HG03469 (cell line): ENCODE data around the gene GSG1L.
"Not testable (repeated sequence)": the region's sequence is repeated elsewhere in the genome, so short reads cannot be mapped to it uniquely, and the experiment has no call there.

Experiments
- ATAC-seq: cut with Tn5 transposase; IDR thresholded peaks from one replicate; pipeline ENCODE4 v1.9.1; 2021; ENCODE audit warnings: mild to moderate bottlenecking, moderate library complexity, moderate number of reproducible peaks; ENCODE audit not compliant: unreplicated experiment

GSG1L gene

DNA sequence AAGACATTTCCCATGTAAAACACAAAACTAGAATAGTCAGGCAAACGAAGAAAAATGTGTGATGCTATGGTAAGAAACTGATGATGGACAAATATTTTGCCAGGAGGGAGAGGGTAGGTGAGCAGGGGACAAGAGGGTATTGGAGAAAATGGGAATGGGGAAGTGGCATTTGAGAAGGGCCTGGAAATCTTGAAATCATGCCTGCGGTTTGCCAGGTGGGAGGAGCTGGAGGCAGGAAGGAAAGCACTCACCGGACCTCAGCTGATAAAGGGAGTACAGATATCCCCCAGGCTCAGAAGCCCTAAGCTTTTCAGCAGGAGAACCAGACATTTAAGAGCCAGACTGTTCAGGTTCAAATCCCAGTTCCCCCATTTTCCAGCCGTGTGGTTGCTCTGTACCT lies 103.6 kb downstream of the GSG1L start:
- no peak for ATAC-seq

DNA sequence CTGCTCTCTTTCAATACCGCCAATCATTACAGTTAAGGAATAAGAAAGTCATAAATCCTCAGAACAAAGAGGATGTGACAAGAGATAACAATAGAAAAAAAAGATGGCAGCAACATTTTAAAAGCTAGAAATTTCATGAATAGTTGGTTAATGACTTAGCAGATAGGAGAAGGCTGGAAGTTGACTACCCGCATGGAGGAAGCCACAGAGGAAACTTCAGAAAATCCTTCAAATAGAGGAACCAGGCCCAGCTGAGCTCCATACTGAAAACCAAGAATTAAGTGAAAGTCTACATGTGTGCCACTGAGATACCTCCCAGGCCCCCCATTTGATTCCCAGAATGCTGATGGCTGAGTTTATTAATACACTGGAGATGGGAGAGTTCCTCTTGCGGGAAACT lies 109.3 kb downstream of the GSG1L start:
- ATAC-seq, result no peak

DNA sequence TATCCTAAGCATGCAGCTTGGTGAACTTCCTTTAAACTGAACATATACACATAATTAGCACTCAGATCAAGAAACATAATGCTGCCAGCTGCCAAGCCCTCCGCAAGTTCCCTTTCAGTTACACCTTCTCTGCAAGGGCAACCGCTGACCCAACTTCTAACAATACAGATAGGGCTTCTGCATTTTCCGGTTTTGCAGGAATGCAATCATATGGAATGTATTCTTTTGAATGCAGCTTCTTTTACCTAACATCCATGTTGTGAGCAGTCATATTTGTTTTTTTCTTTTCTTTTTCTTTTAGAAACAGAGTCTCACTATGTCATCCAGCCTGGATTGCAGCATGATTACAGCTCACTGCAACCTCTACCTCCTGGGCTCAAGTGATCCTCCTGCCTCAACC lies 110.7 kb downstream of the GSG1L start:
- no peak for ATAC-seq

DNA sequence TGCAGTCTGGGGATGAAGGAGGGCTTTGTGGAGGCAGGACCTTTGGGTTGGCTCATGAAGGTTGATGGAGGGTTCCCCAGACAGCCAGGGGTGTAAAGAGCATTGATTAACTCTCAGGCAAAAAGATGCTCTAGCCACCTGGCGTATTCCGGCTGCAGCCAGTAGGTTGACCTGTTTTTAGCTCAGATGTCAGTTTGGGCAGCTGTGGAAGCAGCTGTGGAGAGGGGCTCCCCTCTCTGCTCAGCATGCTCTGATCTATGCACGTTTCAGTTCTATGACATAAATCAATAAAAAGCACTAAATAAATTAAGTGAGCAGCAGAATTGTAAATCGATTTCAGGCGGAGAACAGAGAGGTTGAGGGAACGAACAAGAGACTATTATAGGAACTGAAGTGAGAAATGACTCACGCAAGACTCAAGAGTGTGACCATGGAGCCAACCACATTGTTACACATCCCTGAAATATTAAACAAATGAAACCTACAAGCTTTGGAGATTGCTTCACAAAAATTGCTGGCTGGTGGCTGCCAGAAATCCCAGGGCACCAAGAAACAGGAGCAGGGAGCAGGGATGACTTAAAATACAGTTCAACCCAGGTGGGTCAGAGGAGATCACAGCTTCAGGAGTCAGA lies 111.9 kb downstream of the GSG1L start:
- no peak for ATAC-seq

DNA sequence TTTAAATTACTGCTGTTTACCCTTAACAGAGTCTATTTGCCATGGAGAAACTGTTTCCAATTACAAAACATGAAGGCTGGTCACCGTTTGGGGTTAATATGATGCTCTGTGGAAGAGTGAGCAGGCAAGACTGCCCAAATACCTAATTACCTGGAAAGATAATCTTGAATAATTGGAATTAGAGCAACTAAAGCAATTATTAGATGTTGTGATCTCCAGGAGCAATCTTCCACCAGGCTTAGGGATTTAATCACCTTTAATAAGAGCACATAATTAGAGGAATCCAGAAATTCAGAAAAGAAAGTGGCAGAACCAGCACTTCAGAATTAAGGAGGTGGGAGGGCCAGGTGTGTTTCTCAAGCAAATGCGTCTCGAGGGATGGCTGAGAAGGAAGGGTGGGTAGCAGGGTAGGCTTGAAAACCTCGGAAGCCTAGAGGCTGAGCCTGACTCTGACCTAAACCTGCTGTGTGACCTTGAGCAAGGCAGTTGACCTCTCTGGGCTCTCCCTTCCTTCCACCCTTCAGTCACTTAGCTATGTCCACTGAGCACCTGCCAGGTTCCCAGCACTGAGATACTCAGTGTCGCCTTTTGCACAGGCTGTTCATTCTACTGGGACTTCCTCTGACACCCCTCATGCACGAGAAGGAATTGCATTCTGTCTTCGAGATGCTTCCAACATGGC lies 113.2 kb downstream of the GSG1L start:
- ATAC-seq, result no peak

DNA sequence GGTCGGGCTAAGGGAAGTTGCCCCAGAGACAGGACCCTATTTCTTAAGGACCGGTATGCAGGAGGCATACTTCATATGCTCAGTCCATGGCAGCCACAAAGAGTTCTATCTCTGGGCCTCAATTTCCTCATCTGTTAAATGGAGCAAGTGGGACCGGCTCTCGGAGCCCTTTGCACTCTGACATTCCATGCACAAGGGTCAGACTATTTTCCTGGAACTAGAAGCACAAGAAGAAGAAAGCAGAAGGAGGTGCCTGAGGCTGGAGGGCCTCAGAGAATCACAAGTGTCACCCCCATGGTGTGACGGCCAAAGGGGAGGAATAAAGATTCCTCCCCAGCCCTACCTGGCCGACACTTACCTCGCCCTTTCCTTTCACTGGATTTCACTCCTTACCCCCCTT lies 115.8 kb downstream of the GSG1L start:
- no peak for ATAC-seq

DNA sequence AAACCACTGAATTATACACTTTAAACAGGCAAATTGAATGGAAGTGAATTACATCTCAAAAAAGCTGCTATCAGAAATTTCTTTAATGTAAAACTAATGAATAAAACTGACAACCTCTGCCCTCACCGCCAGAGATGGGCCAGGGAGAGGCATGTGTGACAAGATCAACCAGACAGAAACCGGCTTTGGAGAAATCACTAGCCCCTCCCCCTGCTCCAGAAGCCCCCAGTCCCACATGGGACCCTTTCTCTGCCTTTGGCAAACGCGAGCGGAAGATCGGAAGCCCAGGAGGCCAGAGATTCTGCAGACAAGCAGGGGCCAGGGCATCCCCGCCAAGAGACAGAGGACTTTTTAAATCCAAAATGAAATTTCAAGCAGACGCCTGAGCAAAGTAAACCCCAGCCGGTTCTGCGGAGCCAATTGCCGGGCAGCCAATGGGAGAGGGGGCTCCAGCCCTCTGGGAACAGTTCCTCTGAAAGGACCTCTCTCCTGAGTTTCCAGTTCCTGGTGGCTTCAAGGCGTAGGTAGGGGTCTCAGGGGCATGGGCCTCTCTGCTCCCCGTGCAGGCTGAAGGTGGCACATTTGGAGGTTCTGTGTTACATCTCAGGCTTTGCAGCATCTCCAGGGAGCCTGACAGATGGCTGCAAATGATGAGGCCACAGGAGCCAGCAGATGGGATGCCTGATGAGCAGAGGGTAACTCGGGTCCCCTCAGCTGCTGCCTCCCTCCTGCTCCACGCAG lies 118.1 kb downstream of the GSG1L start:
- ATAC-seq, result no peak

DNA sequence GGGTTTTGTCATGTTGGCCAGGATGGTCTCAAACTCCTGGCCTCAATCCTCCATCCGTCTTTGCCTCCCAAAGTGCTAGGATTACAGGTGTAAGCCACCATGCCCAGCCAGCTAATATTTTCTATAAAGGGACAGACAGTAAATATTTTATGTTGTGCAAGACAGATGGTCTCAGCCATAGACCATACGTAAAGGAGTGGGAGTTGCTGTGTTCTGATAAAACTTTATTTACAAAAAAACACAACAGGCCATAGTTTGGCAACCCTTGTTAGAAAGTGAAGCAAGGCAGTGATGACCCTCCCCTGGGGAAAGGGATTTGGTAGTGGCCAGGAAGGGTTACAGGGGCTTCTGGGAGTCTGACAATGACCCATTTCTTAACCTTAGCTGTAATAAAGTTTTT lies 119.7 kb downstream of the GSG1L start:
- no peak for ATAC-seq

DNA sequence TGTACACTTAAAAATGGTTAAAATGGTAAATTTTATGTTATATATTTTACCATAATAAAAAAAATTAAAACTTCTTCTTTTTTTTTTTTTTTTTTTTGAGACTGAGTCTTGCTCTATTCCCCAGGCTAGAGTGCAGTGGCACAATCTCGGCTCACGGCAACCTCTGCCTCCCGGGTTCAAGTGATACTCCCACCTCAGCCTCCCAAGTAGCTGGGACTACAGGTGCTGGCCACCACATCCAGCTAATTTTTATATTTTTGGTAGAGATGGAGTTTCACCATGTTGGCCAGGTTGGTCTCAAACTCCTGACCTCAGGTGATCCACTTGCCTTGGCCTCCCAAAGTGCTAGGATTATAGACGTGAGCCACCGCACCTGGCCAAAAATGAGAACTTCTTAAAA lies 121.4 kb downstream of the GSG1L start:
- ATAC-seq, result not testable (repeated sequence)

DNA sequence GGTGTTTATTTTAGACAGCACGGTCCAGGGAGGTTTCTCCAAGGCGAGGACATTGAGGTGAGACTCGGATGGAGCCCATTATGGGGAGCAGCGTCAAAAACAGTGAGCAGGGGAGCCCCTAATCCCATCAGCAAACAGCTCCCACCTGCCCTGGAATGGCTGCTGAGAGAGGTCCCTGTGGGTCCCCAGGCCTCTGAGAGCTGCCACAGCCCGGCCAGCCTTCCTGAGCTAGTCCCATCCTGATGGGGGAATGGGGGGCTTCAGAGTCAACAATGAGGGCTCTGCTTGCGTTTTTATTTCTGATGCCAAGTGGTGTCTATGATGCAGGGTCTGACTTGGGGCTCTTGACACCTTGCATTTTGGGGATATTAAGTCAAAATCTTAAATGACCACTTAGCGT lies 128.4 kb downstream of the GSG1L start:
- no peak for ATAC-seq

DNA sequence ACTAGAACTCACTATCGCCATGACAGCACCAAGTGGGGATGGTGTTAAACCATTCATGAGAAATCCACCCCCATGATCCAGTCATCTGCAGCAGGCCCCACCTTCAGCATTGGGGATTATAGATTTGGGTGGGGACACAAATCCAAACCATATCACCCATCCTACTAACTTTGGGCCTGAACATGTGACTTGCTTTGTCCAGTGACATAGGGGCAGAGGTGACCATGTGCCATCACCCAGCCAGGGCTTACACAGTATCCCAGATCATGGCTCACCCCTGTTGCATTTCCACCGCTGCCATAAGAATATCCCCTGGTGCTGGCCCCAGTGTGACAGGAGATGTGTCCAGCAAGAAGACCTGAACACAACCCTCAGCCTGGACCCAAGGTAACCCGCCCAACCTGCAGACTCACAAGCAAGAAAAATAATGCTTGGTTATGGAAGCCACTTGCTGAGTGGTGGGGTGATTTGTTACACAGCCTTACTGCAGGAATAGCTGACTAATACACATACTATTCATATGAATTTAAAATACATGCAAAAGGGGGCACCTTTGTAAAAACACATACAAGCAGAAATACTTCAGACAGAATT lies 130.9 kb downstream of the GSG1L start:
- ATAC-seq, result no peak

DNA sequence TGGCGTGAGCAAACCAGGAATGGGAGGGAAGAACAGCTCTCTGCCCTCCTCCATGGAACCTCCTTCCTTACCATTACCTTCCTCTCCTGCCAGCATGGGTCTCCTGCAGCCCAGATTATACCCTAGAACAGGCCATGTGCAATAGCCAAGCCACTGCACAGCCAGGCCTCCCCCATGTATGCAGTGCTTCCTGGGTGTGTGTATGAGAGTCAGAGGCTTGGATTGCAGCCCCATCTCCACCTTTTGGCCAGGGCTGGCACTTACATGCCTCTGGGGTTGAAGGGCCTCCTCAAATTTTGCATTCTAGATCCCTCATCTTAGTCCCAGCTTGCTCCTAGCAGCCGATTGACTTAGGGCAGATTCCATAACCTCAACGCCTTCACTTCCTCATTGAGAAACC lies 133.7 kb downstream of the GSG1L start:
- no peak for ATAC-seq

DNA sequence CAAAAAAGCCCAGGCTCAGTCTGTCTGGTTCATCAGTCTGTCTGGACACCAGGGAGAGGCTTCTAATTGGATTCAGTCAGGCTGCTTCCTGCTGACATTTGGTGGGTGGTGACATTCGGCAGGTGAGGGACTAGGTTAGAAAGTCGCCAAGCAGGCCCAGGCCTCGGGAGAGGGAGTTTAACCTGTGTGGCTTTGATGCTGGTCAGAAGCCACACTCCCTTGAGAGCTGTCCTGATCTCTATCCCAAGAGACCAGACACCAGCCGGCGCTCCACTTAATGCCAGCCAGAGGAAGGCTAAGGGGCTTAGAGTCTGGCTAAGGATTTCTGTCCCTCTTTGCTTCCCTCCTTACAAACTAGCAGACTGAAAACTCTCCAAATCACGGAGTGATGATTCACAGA lies 135.0 kb downstream of the GSG1L start:
- no peak for ATAC-seq

DNA sequence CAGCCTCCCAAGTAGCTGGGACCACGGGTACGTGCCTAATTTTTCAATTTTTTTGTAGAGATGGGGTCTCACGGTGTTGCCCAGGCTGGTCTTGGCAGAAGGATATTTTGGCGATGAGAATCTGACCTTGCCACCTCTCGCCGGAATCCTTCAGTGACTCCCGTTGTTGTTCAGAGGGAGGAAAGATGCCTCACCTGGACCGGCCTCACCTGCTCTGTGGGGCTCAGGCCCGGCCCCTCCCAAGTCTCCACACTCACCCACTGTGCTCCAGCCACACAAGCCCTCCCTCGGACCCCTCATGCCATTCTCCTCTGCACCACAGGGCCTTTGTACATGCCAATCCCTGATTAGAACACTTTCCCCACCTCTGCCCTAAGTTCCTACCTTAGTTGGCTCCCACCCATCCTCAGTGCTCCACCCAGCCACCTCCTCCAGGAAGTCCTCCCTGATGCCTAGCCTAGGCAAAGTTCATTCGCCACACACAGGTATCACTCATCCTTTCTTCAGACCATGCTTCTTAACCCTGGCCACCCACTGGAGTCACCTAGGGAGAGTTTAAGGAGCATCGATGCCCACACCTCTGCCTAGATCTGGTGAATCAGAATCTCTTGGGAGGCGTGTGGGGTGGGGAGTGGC lies 136.1 kb downstream of the GSG1L start:
- no peak for ATAC-seq

DNA sequence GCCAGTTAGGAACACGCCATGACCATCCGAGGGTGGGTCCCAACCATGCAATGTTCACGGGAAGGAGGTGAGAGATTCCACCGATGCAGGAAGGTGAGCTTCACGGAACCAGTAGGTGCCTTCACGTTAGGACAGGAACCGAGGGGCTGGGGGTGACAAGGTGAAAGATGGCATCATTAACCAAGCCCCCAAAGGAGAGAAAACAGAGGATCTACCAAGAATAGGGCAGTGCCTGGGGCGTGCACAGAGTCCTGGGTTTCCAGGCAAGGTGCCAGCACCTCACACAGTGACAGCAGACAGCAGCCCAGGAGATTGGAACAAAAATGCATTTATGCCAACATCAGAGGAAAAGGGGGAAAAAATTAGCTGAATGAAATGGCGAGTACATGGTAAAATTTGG lies 137.9 kb downstream of the GSG1L start:
- no peak for ATAC-seq

DNA sequence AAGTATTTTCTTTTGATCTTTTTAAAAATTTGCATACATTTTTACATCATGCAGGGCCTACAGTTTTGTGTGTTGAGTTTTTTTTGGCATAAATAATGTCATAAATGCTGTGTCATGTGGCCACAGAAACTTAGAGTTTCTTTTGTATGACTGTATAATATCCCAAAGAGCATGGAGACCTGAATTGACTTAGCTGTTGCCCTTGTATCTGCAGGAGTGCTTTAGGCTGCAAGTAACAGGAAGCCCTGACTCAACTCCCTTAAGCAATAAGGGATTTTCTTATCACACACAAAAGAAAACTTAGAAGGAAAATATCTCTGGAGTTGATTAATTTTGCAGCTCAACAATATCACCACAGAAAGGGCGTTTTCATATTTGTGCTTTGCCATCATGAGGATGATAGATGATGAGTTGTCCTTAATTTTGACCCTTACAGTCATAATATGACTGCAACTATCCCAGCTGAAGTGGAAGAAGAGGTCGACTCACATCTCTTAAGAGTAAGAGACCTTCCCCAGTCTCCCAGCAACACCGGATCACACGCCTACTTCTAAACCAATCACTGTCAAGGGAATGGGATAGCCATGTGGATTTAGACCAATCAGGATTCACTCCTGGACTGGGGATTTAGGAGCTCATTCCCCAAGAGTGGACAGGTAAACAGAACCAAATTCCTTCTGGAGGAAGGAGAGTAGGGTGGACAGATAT lies 138.9 kb downstream of the GSG1L start:
- no peak for ATAC-seq

DNA sequence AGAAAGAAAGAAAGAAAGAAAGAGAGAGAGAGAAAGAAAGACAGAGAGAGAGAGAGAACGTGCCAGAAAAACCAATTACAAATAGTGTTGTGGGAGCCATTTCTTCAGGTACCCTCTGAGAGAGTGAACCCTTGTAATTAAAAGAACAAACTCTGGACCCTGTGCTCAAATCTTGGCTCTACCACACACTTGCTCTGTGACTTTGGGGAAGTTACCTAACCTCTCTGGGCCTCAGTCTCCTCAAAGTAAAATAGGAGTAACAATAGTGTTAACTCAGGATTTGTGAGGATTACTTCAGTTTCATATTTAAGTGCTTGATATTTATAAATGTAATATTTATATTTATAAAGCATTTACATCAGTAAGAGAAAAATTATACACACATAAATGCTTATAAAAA lies 139.8 kb downstream of the GSG1L start:
- no peak for ATAC-seq

DNA sequence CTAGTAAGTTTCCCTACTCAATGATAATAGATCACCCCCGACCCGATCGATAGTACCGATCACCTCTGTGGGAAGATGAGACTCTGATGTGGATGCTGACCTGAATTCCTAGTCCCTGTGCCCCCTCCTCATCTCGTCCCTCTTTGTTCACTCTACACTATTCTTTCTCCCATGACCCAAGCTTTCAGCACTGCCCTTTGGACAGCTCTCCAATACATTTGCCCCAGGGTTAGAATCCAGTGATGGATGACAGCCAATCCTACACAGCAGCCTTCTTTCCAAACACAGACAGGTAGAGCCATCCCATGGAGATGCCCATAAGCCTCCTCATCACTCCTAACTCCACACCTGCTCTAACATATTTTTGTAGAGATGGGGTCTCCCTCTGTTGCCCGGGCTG lies 141.1 kb downstream of the GSG1L start:
- ATAC-seq, result no peak

DNA sequence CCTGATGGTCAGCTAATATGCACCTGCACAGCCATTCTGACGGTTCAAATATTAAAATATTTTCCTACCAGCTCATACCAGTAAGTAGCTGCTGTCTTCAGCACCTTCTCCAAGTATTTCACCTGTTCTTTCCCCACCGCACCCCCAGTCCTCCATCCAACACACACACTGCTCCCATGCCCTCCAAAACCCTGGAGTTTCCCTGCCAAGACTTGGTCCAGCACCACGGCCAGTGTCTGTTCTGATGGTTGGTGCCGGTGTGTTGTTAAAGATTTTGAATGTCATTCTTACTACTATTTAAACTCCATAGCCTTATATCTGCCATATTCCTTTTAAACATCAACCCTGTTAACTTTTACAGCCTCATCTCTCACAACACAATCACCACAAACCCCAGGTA lies 142.4 kb downstream of the GSG1L start:
- ATAC-seq, result no peak

DNA sequence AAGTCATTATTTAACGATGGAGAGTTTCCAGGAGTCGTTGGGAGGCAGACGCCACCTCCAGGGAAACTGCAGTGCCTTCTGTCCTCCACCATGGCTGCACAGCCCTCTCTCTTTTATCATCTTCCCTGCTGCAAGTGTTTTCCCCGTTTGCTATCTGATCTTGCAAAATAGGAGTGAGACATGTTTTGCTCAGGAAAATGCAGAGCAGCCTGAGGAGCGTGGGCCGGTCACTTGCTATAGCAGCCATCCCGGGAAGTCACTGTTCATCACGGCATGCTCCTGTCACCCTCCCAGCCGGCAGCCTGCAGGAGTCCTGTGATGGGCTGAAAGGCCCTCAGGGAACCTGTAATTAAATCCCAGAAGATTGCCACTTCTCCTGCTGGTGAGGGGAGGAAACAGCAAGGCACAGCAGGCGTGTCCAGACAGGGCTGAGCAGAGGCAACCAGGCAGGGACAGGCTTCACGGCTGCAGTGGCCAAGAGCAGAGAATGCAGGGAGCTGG lies 143.1 kb downstream of the GSG1L start:
- no peak for ATAC-seq

DNA sequence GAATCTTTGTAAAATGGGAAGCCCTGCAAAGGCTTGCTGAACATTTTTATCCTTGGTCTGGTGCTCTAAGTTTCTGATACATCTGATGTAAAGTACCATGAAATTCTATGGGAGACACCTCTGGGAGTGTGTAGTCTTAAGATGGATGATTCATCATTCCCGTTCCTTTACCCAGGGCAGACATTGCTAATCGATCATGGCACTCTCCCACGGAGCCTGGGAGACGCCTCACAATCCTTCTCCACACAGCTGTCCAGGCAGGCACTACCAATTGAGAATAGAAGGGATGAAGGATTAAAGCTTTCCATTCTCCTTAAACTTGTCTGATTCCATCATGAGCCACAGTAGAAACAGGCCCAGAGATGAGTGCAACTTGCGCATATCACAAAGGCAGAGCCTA lies 144.8 kb downstream of the GSG1L start:
- ATAC-seq, result no peak
